HS-27A (cell line): ENCODE data around the gene KHNYN.
A peak's percentile ranks its signal among the peaks of the same experiment; 100 is the strongest.
"Not testable (repeated sequence)": the region's sequence is repeated elsewhere in the genome, so short reads cannot be mapped to it uniquely, and the experiment has no call there.

Source experiments
- DNase-seq: peaks from one replicate; pipeline ENCODE4 v3.0.0-alpha.2; 2012; ENCODE audit warnings: low read depth, missing footprints

The KHNYN gene

DNA sequence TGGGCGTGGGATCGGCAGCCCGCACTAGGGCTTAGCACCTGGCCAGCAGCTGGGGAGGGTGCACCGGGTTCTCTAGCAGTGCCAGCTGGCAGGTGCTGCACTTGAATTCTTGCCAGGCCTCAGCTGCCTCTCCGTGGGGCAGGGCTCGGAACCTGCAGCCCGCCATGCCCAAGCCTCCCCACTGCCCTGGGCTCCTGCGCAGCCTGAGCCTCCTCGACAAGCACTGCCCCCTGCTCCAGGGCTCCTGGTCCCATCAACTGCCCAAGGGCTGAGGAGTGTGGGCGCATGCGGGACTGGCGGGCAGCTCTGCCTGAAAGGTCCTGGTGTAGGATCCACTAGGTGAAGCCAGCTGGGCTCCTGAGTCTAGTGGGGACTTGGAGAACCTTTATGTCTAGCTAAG lies 43.5 kb downstream of the KHNYN start:
- no peak for DNase-seq

DNA sequence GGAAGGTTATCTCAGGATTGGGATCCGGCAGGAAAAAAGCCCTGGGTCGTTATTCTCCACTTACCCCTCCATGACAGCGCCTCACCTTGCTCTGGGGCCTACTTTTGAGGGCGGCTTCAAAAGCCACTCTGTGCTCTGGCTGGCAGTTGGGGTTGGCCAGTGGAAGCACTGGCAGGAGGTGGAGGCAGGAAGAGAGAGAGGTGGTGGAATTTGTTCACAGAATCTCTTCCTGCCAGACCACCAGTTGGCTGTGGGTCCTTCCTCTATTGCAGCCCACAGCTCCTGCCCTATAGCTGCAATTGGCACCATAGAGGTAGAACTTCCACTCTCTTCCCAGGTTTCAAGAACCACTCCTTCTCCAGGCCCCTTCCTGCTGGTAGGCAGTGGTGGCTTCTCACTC lies 45.5 kb downstream of the KHNYN start:
- no peak for DNase-seq

DNA sequence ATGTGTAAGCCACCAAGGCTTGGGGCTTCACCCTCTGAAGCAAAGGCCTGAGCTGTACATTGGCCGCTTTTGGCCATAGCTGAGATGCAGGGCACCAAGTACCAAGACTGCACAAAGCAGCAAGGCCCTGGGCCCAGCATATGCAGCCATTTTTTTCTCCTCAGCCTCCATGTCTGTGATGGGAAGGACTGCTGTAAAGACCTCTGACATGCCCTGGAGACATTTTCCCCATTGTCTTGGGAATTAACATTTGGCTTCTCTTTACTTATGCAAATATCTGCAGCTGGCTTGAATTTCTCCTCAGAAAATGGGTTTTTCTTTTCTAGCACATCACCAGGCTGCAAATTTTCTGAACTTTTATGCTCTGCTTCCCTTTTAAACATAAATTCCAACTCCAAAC lies 50.2 kb downstream of the KHNYN start:
- not testable (repeated sequence) for DNase-seq

DNA sequence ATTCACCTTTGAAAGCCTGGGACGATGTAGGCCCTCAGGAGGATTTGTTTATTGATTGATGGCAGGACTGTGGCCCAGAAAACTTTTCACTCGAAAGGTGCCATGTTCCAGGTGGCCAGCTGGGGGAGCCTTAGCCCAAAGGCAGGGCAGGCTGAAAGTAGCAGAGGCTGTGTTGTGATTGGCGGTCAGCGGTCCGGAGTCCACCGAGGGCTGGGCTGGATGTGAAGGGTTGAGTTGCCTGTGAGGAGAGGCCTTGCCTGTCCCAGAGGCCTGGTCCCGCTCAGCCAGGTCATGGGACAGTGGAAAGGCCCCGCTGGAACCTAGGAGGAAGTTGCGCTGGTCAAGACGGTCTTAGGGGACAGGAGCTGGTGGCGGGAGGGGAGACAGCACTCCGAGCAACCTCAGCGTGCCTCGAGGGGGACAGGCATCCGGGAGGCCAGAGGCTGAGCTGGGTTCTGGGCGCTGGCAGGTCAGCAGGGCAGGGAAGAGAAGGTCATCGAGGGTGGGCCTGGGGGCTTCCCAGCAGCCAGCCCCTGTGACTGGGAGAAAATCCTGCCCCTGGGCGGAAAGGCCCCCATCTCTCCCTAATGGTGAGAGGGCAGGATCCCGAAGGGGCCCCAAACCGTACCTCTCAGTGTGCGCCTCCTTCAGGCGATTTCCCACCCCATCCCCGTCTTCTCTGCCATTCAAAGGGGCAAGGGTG lies 52.0 kb downstream of the KHNYN start:
- no peak for DNase-seq

DNA sequence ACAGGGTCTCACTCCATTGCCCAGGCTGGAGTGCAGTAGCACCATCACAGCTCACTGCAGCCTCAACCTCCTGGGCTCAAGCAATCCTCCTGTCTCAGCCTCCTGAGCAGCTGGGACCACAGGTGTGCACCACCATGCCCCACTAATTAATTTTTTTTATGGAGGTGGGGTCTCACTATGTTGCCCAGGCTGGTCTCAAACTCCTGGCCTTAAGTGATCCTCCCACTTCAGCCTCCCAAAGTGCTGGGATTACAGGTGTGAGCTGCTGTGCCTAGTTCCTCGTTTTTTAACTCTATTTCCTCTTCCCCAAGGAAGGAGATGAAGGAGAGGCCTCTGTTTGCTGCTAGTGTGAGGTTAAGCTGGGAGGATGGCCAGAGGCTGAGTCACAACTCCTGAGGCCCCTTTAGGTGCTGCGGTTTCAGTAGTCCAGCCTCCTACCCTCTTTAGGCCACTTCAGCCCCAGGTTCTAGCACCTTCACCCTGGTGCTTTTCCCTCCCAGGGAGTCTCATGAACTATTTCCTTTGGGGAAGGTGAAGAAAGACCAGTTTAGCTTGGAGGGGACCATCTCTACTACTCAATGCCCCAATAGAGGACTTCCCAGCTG lies 53.0 kb downstream of the KHNYN start:
- peak; percentile 14 for DNase-seq

DNA sequence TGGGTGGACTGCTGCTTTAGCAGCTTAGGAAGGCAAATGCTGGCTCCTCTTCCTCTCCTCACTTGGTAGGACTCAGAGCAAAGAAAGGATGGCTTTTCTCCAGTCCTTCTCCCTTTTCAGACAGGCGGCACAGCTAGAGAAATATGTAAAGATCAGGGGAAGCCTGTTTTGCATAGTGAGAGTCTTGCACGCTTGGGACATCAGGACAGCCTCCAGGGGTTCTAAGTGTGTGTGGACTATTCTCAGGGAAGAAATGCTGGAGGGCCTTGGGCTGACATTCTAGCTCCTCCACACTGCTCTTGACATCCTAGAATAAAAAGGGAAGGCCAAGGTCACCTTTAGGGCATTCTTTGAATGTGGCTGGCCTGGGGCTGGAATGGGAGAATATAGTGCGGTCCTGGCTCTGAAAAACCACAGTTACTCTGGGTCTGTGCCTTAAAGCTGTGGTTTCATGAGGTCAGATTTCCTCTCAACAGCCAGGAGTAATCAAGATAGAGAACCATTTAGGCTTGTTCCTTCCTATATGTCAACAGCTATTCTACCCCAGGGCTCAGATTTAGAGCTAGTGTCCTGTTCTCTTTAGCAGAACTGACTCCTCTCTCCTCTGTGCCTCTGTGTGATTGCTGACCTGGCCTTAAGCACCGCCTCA lies 54.0 kb downstream of the KHNYN start:
- no peak for DNase-seq
